Measurements from ENCODE around the gene TTC6. TPM values are rescaled to one million over a fixed set of nuclear protein-coding genes. Genes with fewer than 3 reads are reported as not detected.

TTC6 gene
- total and polyA plus RNA-seq, 4 donors: 0.50 to 34.4 (median 5.0) TPM

DNA sequence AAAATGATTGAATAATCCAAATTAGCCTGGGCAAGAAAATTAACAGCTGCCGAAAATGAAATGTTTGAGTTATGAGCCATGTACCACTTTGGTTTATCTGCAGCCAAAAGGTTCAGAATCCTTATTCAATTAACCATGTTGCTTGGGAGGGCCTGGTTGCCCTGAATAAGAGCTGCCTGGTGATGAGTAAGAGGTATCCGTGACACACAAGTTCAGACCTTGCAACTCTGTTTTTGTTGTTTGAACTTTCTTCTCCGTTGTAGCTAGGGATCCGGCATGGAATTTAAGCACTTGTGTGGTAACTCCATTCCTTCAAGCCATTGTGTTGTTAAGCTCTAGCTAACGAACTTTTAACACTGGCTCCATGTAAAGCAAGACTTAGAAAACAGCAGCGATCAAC lies 36.0 kb upstream of the TTC6 start:
- no peak overlapping the region for H3K9ac ChIP-seq (ENCODE audit: insufficient read depth in 1 of 2, low read length in 2 of 2)
- no peak for ATAC-seq (ENCODE audit: insufficient read depth, low FRiP score)

DNA sequence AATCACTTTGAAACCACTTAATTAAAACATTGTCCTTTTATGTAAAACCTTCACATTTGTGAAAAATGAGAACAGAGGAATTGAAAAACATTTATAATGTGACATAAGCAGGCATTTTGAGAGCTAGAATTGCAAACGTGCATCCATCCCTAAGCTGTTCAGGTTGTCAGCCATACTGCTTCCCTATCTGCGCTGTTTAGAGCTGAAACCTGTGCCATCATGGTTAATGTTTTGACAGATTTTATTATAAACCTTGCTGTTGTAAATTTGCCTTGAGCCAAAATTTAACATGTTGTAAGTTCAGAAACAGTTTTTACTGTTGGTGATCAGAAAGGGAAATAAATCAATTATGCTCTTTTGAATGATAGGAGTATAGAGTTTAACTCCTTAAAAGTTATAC lies 32.2 kb upstream of the TTC6 start:
- H3K27me3 ChIP-seq (ENCODE audit: control insufficient read depth in 3 of 3, insufficient read depth in 3 of 3, low read length in 2 of 3): no peaks in the 10 kb centered on the region
- H3K36me3 ChIP-seq (ENCODE audit: control insufficient read depth in 4 of 4, insufficient read depth in 4 of 4, low read length in 4 of 4): no peaks in the 10 kb centered on the region
- ATAC-seq (ENCODE audit: insufficient read depth, low FRiP score) (no peak), DNase-seq (no peak)
- no peaks in the 10 kb centered on the region for H3K4me1 ChIP-seq (ENCODE audit: control insufficient read depth in 5 of 5, insufficient read depth in 5 of 5, low read length in 5 of 5)
- 86 to 88% methylated on average over 2 of the region's 2 CpGs for WGBS, 2 donors
- H3K9me3 ChIP-seq (ENCODE audit: control insufficient read depth in 4 of 4, insufficient read depth in 3 of 4, low read length in 3 of 4): no peaks in the 10 kb centered on the region
- H3K4me3 ChIP-seq: no peak overlapping the region
- no peak overlapping the region for H3K27ac ChIP-seq (ENCODE audit: low read depth in 1 of 2, low read length in 1 of 2)
- H3K9ac ChIP-seq (ENCODE audit: insufficient read depth in 1 of 2, low read length in 2 of 2): no peak overlapping the region
- TF ChIP-seq CTCF (IDR thresholded peaks at IDR 0.05; ENCODE audit: control extremely low read depth, extremely low read depth): no peak

More for the DNA sequence above, 36.0 kb upstream of the TTC6 start:
- Histone ChIP-seq H3K36me3 (ENCODE audit: control insufficient read depth in 4 of 4, insufficient read depth in 4 of 4, low read length in 4 of 4) (no peaks in the 10 kb centered on the region), H3K4me1 (ENCODE audit: control insufficient read depth in 5 of 5, insufficient read depth in 5 of 5, low read length in 5 of 5) (no peaks in the 10 kb centered on the region), H3K27me3 (ENCODE audit: control insufficient read depth in 3 of 3, insufficient read depth in 3 of 3, low read length in 2 of 3) (no peaks in the 10 kb centered on the region), H3K9me3 (ENCODE audit: control insufficient read depth in 4 of 4, insufficient read depth in 3 of 4, low read length in 3 of 4) (no peaks in the 10 kb centered on the region), H3K4me3 (no peak overlapping the region), H3K27ac (ENCODE audit: low read depth in 1 of 2, low read length in 1 of 2) (no peak overlapping the region)
- TF ChIP-seq CTCF (IDR thresholded peaks at IDR 0.05; ENCODE audit: control extremely low read depth, extremely low read depth): no peak
- DNase-seq: no peak
- WGBS, 2 donors: 86 to 90% methylated on average over 6 of the region's 6 CpGs

- Histone ChIP-seq H3K9me3 (ENCODE audit: control insufficient read depth in 4 of 4, insufficient read depth in 3 of 4, low read length in 3 of 4) (no peaks in the 10 kb centered on the region), H3K27me3 (ENCODE audit: control insufficient read depth in 3 of 3, insufficient read depth in 3 of 3, low read length in 2 of 3) (no peaks in the 10 kb centered on the region), H3K9ac (ENCODE audit: insufficient read depth in 1 of 2, low read length in 2 of 2) (no peak overlapping the region), H3K27ac (ENCODE audit: low read depth in 1 of 2, low read length in 1 of 2) (no peak overlapping the region), H3K36me3 (ENCODE audit: control insufficient read depth in 4 of 4, insufficient read depth in 4 of 4, low read length in 4 of 4) (no peaks in the 10 kb centered on the region), H3K4me1 (ENCODE audit: control insufficient read depth in 5 of 5, insufficient read depth in 5 of 5, low read length in 5 of 5) (no peaks in the 10 kb centered on the region), H3K4me3 (no peak overlapping the region)
- DNase-seq (no peak), ATAC-seq (ENCODE audit: insufficient read depth, low FRiP score) (no peak)
- no peak for TF ChIP-seq CTCF (IDR thresholded peaks at IDR 0.05; ENCODE audit: control extremely low read depth, extremely low read depth)
- WGBS, 2 donors: 79 to 90% methylated on average over 1 of the region's 1 CpG
These were observed 29.9 kb upstream of the TTC6 start for GRCh38 chr14:37565550-37565949.

- H3K27ac ChIP-seq (ENCODE audit: low read depth in 1 of 2, low read length in 1 of 2): no peak overlapping the region
- no peak overlapping the region for H3K9ac ChIP-seq (ENCODE audit: insufficient read depth in 1 of 2, low read length in 2 of 2)
- WGBS, 2 donors: 39 to 52% methylated on average over 3 of the region's 3 CpGs
- no peaks in the 10 kb centered on the region for H3K9me3 ChIP-seq (ENCODE audit: control insufficient read depth in 4 of 4, insufficient read depth in 3 of 4, low read length in 3 of 4)
- no peak for TF ChIP-seq CTCF (IDR thresholded peaks at IDR 0.05; ENCODE audit: control extremely low read depth, extremely low read depth)
- H3K27me3 ChIP-seq (ENCODE audit: control insufficient read depth in 3 of 3, insufficient read depth in 3 of 3, low read length in 2 of 3): no peaks in the 10 kb centered on the region
- ATAC-seq (ENCODE audit: insufficient read depth, low FRiP score) (peak; percentile 44), DNase-seq (peak in 1 of 3 donors; percentile 45)
- H3K4me1 ChIP-seq (ENCODE audit: control insufficient read depth in 5 of 5, insufficient read depth in 5 of 5, low read length in 5 of 5): no peaks in the 10 kb centered on the region
- H3K36me3 ChIP-seq (ENCODE audit: control insufficient read depth in 4 of 4, insufficient read depth in 4 of 4, low read length in 4 of 4): no peaks in the 10 kb centered on the region
- no peak overlapping the region for H3K4me3 ChIP-seq
These were observed 28.5 kb upstream of the TTC6 start for GRCh38 chr14:37566811-37567371.

Data from lung (tissue), 12 donors.